HK-2 (cell line): ENCODE data around the gene ESRRA.
"Not testable (repeated sequence)": the region's sequence is repeated elsewhere in the genome, so short reads cannot be mapped to it uniquely, and the experiment has no call there.

Experiments
- DNase-seq: peaks from one replicate; pipeline ENCODE4 v3.0.0-alpha.2; 2018; ENCODE audit not compliant: unreplicated experiment

The ESRRA gene

GRCh38 chr11:64292460-64293254, 12.7 kb upstream of the ESRRA start:
- no peak for DNase-seq

GRCh38 chr11:64294774-64295173, 10.6 kb upstream of the ESRRA start:
- DNase-seq = no peak

GRCh38 chr11:64295760-64296159, 9.6 kb upstream of the ESRRA start:
- DNase-seq = no peak

- no peak for DNase-seq
Observed at GRCh38 chr11:64296236-64296635, 9.1 kb upstream of the ESRRA start.

GRCh38 chr11:64296830-64297698, 8.3 kb upstream of the ESRRA start:
- no peak for DNase-seq

- DNase-seq = no peak
Observed at GRCh38 chr11:64297699-64298358, 7.5 kb upstream of the ESRRA start.

- DNase-seq = no peak
Observed at GRCh38 chr11:64298966-64299846, 6.1 kb upstream of the ESRRA start.

GRCh38 chr11:64299847-64300648, 5.3 kb upstream of the ESRRA start, which contains the start of gene CATSPERZ:
Gene CATSPERZ (plus strand): TSS chr11:64300358. CDS start chr11:64300411, 53 bp downstream.
- DNase-seq = no peak

GRCh38 chr11:64303109-64304031, 2.0 kb upstream of the ESRRA start:
- DNase-seq = no peak

- no peak for DNase-seq
Observed at GRCh38 chr11:64304032-64304315, 1.4 kb upstream of the ESRRA start.

GRCh38 chr11:64304316-64305072, 830 bp upstream of the ESRRA start:
- DNase-seq = peak; percentile 91

- peak; percentile 63 for DNase-seq
Observed at GRCh38 chr11:64305691-64306562, 603 bp downstream of the ESRRA start.

- no peak for DNase-seq
Observed at GRCh38 chr11:64306563-64306875, 1.2 kb downstream of the ESRRA start.

- DNase-seq = no peak
Observed at GRCh38 chr11:64306876-64307622, 1.7 kb downstream of the ESRRA start.

GRCh38 chr11:64307795-64308194, 2.5 kb downstream of the ESRRA start:
- DNase-seq = not testable (repeated sequence)

GRCh38 chr11:64312947-64313346, 7.6 kb downstream of the ESRRA start:
- no peak for DNase-seq

- DNase-seq = no peak
Observed at GRCh38 chr11:64313491-64314145, 8.3 kb downstream of the ESRRA start.
